Transverse colon (tissue), 4 donors: Measurements from ENCODE around the gene BMP7. TPM values are rescaled to one million over a fixed set of nuclear protein-coding genes. Genes with fewer than 3 reads are reported as not detected.
"Not testable (repeated sequence)": the region's sequence is repeated elsewhere in the genome, so short reads cannot be mapped to it uniquely, and the experiment has no call there.

ENCODE experiments used
- DNase-seq: peaks from one replicate; pipeline ENCODE4 v3.0.0-alpha.2; 2019
- H3K27ac ChIP-seq, 4 donors: fragments of 200-600 bp; sonication (generic); 2 replicates each; pipeline ENCODE4 v1.5.1; 2016 to 2018; ENCODE audit warnings: inconsistent platforms in 4 of 4
- H3K27me3 ChIP-seq: fragments of 200-600 bp; sonication (generic); 2 replicates; pipeline ENCODE4 v1.5.1; 2017; ENCODE audit warnings: inconsistent platforms
- H3K36me3 ChIP-seq, 4 donors: fragments of 200-600 bp; sonication (generic); 2 replicates each; pipeline ENCODE4 v1.5.1; 2017 to 2019; ENCODE audit warnings: inconsistent platforms in 4 of 4
- H3K4me1 ChIP-seq, 4 donors: fragments of 200-600 bp; sonication (generic); 2 replicates each; pipeline ENCODE4 v1.5.1; 2017 to 2020; ENCODE audit warnings: inconsistent platforms in 4 of 4
- H3K4me3 ChIP-seq, 4 donors: fragments of 200-600 bp; sonication (generic); 1 replicate in 1 of 4; 2 replicates in 3 of 4; pipeline versions ENCODE4 v1.5.1 to v1.6.1; 2017 to 2019; ENCODE audit warnings: inconsistent platforms in 4 of 4
- H3K9me3 ChIP-seq, 2 donors: fragments of 200-600 bp; sonication (generic); 2 replicates each; pipeline ENCODE4 v1.5.1; 2017 to 2019; ENCODE audit warnings: inconsistent platforms in 2 of 2
- EP300 ChIP-seq: sonication (generic); formaldehyde crosslinking; IDR thresholded peaks from one replicate; pipeline ENCODE4 v1.6.1; 2017; ENCODE audit warnings: antibody characterized with exemption, low read depth
- POLR2A ChIP-seq: fragments of 450-650 bp; IDR thresholded peaks from one replicate; pipeline ENCODE4 v1.6.1; 2016; ENCODE audit warnings: antibody characterized with exemption, mild to moderate bottlenecking, moderate library complexity
- POLR2AphosphoS5 ChIP-seq, 3 donors: sonication (generic); formaldehyde crosslinking; IDR thresholded peaks; one replicate each; pipeline ENCODE4 v1.6.1; 2016; ENCODE audit warnings: antibody characterized with exemption in 3 of 3
- WGBS, 2 donors: methylation state at CpG; one replicate each; pipeline ENCODE4 v1.1.5; 2018; ENCODE audit warnings: low coverage in 1 of 2; 5-methylcytosine and 5-hydroxymethylcytosine counted together
- in situ Hi-C, 4 donors: fragments of 200-750 bp; cut with MboI; loops; one replicate each; pipeline versions ENCODE4 v1.15.0 to v1.15.1; 2017; ENCODE audit warnings: low sequenced_read_pairs in 3 of 4, low pct_ligation_motif_present in 1 of 4, low pct_unique_long_range_greater_than_20kb in 1 of 4
- intact Hi-C: fragments of 100-400 bp; cut with DNase I; formaldehyde crosslinking; loops from one replicate; pipeline ENCODE4 v1.15.1; 2023; ENCODE audit warnings: low total_unique reads
- total RNA-seq, 4 donors: library from RNA; depleted of rRNA; stranded (reverse); fragments of >200 nt; gene quantifications; one replicate each; pipeline ENCODE4 v1.1.0, GENCODE V29; 2016
- TF ChIP-seq, protein P1 (sequence below), 5 experiments: fragments of 200-600 bp in 3 of 5; fragments of 450-650 bp in 2 of 5; sonication (generic) in 3 of 5; IDR thresholded peaks; 1 replicate in 2 of 5; 2 replicates in 3 of 5; pipeline ENCODE4 v1.5.1; 2016 to 2017; ENCODE audit warnings: antibody characterized with exemption in 5 of 5, inconsistent platforms in 3 of 5, mild to moderate bottlenecking in 2 of 5, moderate library complexity in 1 of 5

BMP7 gene
- total RNA-seq, 4 donors from 2014 or later: 1.4 to 2.2 (median 1.5) TPM; not detected in 1

DNA sequence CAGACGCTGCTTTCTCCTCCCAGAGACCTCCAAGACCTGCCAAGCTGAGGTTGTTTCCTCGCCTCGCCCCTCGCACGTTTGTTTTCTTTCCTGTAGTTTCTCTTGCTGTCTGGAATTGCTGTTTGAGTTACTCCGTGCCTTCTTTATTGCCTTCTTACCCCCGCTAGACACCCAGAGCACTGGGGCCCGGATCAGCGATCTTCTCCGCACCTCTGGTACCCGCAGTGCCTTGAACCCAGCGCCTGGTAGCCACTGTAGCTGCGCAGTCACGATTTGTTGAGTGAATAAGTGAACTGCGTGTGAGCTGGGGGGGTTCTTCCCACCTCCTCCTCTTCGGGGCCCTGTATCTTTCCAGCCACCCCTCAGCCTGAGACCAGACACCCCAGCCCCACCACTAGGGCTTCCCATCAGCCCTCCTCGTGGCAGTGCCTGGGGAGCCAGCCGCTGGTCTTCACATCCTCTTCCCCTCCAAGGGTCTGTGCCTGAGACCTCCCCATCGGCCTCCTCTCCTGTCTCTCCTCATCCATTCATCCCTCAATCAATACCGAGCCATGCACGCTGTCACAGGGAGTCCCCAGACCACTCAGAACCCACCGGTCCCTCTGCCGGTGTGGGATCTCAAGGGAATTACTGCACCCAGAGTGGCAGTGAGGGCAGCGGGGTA, 849 bp upstream of the BMP7 start:
- in situ Hi-C loops (no loop called here), intact Hi-C loops (no loop called here)
- Histone ChIP-seq H3K36me3 (no peaks in the 10 kb centered on the region), H3K27ac (no peak overlapping the region), H3K9me3 (no peaks in the 10 kb centered on the region), H3K27me3 (peaks cover 68% of the 10 kb centered on the region), H3K4me1 (peaks cover 0 to 19% (median 11%) of the 10 kb centered on the region in 4 donors), H3K4me3 (peak overlapping the region in 1 of 4 donors; percentile 34)
- TF ChIP-seq POLR2AphosphoS5 (IDR thresholded peaks at IDR 0.05) (no peak), POLR2A (no peak), EP300 (no peak)
- TF ChIP-seq, protein P1, sequence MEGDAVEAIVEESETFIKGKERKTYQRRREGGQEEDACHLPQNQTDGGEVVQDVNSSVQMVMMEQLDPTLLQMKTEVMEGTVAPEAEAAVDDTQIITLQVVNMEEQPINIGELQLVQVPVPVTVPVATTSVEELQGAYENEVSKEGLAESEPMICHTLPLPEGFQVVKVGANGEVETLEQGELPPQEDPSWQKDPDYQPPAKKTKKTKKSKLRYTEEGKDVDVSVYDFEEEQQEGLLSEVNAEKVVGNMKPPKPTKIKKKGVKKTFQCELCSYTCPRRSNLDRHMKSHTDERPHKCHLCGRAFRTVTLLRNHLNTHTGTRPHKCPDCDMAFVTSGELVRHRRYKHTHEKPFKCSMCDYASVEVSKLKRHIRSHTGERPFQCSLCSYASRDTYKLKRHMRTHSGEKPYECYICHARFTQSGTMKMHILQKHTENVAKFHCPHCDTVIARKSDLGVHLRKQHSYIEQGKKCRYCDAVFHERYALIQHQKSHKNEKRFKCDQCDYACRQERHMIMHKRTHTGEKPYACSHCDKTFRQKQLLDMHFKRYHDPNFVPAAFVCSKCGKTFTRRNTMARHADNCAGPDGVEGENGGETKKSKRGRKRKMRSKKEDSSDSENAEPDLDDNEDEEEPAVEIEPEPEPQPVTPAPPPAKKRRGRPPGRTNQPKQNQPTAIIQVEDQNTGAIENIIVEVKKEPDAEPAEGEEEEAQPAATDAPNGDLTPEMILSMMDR (IDR thresholded peaks at IDR 0.05): no peak
- no peak for DNase-seq
- WGBS, 2 donors: 14 to 36% methylated on average over 13 to 24 of the region's 24 CpGs

DNA sequence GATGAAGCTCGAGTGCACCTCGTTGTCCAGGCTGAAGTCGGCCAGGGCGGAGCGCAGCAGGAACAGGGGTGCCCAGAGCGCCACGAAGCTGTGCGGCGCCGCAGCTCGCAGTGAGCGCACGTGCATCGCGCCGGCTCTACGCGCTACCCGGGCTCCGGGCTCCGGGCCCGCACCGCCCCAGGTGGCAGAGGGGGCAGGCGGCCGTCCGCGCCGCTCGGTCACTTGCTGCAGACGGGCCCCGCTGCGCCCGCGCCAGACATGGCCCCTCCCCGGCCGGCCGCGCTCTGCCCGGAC, 497 bp downstream of the BMP7 start:
- DNase-seq: no peak
- peaks cover 80% of the 10 kb centered on the region for H3K27me3 ChIP-seq
- no peak overlapping the region for H3K27ac ChIP-seq
- H3K36me3 ChIP-seq: no peaks in the 10 kb centered on the region
- intact Hi-C loops: no loop called here
- in situ Hi-C loops: no loop called here
- H3K4me1 ChIP-seq: peaks cover 0 to 19% (median 11%) of the 10 kb centered on the region in 4 donors
- H3K9me3 ChIP-seq: no peaks in the 10 kb centered on the region
- H3K4me3 ChIP-seq: peak overlapping the region in 3 of 4 donors; percentile 13 to 38 (median 34)
- 9% methylated on average over 4 of the region's 39 CpGs; no CpG with 5 or more reads in 1 of the 2 donors for WGBS, 2 donors
- no peak for TF ChIP-seq POLR2AphosphoS5 (IDR thresholded peaks at IDR 0.05)
- TF ChIP-seq, protein P1 (IDR thresholded peaks at IDR 0.05): no peak
- no peak for TF ChIP-seq POLR2A
- no peak for TF ChIP-seq EP300

DNA sequence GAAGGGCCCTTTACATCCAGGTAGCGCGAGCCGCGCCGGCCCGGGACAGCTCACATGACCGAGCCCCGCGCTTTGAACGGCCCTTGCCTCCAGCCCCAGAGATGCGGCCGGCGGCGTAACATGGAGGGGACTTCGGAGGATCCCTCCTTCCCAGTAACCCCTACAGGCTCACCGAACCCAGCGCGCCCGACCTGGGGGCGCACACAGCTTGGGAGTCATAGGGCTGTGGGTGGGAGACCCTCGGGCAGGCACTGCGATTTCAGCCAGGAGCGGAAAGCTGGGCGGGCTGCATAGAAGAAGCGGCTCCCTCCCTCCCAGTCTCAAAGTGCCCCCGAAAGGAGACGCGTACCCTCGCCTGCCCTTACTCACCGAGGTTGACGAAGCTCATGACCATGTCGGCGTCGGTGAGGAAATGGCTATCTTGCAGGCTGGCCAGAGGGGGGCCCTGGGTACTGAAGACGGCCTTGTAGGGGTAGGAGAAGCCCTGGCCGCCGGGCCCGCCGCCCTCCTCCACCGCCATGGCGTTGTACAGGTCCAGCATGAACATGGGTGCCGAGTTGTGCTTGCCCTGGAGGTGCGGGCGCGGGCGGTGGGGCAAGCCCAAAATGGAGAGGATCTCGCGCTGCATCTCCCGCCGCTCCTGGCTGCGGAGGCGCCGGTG, 975 bp downstream of the BMP7 start:
- H3K4me3 ChIP-seq: peak overlapping the region in 3 of 4 donors; percentile 13 to 38 (median 34)
- H3K4me1 ChIP-seq: peaks cover 0 to 19% (median 11%) of the 10 kb centered on the region in 4 donors
- H3K36me3 ChIP-seq: no peaks in the 10 kb centered on the region
- no peak for TF ChIP-seq EP300
- TF ChIP-seq POLR2AphosphoS5 (IDR thresholded peaks at IDR 0.05): no peak
- TF ChIP-seq, protein P1 (IDR thresholded peaks at IDR 0.05): no peak
- TF ChIP-seq POLR2A: no peak
- peaks cover 85% of the 10 kb centered on the region for H3K27me3 ChIP-seq
- 5% methylated on average over 52 of the region's 53 CpGs; no CpG with 5 or more reads in 1 of the 2 donors for WGBS, 2 donors
- peak overlapping the region in 1 of 4 donors; percentile 12 for H3K27ac ChIP-seq
- in situ Hi-C loops (no loop called here), intact Hi-C loops (no loop called here)
- DNase-seq: no peak
- H3K9me3 ChIP-seq: no peaks in the 10 kb centered on the region

DNA sequence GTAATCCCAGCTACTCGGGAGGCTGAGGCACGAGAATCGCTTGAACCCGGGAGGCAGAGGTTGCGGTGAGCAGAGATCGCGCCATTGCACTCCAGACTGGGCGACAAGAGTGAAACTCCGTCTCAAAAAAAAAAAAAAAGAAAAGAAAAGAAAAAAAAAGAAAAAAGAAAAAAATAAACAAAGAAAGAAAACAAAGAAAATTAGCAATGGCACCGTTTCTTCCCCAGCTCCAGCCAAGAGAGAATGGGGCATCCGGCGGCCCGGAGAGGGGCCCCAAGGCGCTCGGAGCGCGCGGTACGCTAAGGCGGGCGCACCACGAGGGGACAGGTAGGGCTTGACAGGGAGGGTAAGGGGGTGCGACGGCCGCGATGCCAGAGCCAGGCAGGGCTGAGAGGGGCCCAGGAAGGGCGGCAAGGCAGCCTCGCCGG, 1.5 kb downstream of the BMP7 start:
- in situ Hi-C loops, H3K9me3 ChIP-seq, H3K36me3 ChIP-seq, intact Hi-C loops, DNase-seq: not testable (repeated sequence)
- Histone ChIP-seq H3K4me3 (peak overlapping the region in 3 of 4 donors; percentile 13 to 38 (median 34)), H3K27me3 (peaks cover 90% of the 10 kb centered on the region), H3K4me1 (peaks cover 0 to 19% (median 11%) of the 10 kb centered on the region in 4 donors), H3K27ac (peak overlapping the region in 1 of 4 donors; percentile 12)
- WGBS, 2 donors: 0 to 24% methylated on average over 6 to 29 of the region's 29 CpGs
